Astrocyte of the cerebellum (primary cell): Measurements from ENCODE around the gene FAM89B.

ENCODE experiments used
- DNase-seq: peaks from one replicate; pipeline ENCODE4 v3.0.0-alpha.2; 2011; ENCODE audit warnings: low read depth
- H3K4me3 ChIP-seq: 2 replicates; pipeline ENCODE4 v1.5.1; 2011; ENCODE audit warnings: mild to moderate bottlenecking, low read depth, low read length, moderate library complexity
- in situ Hi-C: cut with HindIII; loops from 2 replicates; pipeline ENCODE4 v1.10.0; 2017; ENCODE audit warnings: low sequenced_read_pairs
- TF ChIP-seq, protein P1 (sequence below): IDR thresholded peaks from 2 replicates; pipeline ENCODE4 v1.5.1; 2012; ENCODE audit warnings: low read length, low read depth, moderate library complexity, mild to moderate bottlenecking; ENCODE audit errors: missing control alignments

Gene FAM89B

DNA sequence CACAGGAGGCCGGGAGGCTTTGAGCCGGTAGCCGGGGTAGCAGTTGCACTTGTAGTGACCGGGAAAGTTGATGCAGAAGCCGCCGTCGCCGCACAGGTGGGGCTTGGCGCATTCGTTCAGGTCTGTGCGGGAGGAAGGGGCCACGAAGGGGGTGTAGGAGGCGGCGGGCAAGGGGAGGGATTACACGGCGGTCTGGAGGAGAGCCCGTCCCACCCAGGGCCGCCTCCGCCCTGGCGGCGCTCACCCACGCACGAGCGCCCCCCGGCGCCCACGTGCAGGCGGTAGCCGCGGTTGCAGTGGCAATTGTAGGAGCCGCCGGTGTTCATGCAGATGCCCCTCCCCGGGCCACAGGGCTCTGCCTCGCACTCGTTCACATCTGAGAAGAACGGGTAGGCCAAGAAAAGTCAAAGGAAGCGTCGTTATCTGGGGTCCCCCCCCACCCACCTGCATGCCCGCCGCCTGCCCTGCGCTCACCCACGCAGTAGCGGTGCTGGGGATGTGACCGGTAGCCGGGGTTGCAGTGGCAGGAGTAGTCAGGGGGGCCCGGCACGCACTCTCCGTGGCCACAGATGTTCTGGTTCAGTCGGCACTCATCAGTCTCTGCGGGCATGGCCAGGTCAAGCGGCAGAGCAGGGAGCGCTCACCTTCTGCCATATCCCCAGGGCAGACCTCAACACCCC lies 24.8 kb upstream of the FAM89B start:
- TF ChIP-seq, protein P1, sequence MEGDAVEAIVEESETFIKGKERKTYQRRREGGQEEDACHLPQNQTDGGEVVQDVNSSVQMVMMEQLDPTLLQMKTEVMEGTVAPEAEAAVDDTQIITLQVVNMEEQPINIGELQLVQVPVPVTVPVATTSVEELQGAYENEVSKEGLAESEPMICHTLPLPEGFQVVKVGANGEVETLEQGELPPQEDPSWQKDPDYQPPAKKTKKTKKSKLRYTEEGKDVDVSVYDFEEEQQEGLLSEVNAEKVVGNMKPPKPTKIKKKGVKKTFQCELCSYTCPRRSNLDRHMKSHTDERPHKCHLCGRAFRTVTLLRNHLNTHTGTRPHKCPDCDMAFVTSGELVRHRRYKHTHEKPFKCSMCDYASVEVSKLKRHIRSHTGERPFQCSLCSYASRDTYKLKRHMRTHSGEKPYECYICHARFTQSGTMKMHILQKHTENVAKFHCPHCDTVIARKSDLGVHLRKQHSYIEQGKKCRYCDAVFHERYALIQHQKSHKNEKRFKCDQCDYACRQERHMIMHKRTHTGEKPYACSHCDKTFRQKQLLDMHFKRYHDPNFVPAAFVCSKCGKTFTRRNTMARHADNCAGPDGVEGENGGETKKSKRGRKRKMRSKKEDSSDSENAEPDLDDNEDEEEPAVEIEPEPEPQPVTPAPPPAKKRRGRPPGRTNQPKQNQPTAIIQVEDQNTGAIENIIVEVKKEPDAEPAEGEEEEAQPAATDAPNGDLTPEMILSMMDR: no peak
- in situ Hi-C loops: no loop called here
- DNase-seq: no peak
- H3K4me3 ChIP-seq: no peak overlapping the region

DNA sequence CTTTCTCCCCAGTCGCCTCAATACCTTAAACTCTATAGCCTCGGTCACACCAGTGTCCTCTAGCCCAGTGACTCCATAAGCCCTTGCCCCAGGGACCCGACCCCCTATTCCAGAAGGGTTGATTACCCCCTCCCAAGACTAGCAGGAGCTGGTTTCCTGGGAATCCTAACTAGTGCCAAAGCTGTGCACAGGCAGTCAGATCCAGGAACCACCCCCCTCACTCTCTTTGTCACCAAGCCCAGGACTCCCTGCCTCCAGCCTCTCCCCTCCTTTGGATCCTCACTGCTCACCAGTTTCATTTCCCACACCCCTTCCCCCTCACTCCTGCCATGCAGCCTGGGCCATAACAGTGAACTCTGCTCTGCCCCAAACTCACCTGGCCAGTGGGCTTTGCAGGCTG lies 23.9 kb upstream of the FAM89B start:
- TF ChIP-seq, protein P1: no peak
- no peak for DNase-seq
- in situ Hi-C loops: no loop called here
- H3K4me3 ChIP-seq: no peak overlapping the region

DNA sequence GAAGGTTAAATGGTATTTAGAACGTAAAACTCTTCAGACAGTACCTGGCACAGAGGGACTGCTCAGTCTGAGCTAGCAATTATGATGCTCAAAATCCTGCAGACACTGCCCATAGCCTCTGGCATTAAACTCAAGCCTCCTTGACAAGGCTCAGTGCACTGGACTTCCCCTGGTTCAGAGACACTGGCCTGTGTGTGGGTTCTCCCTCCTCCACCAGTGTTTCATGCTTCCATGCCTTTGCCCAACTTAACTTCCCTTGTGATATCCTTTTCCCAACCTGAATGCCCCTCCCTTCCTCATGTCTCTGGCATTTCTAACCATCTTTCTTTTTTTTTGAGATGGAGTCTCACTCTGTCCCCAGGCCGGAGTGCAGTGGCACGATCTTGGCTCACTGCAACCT lies 23.2 kb upstream of the FAM89B start:
- no peak overlapping the region for H3K4me3 ChIP-seq
- DNase-seq: no peak
- TF ChIP-seq, protein P1: no peak
- in situ Hi-C loops: no loop called here

DNA sequence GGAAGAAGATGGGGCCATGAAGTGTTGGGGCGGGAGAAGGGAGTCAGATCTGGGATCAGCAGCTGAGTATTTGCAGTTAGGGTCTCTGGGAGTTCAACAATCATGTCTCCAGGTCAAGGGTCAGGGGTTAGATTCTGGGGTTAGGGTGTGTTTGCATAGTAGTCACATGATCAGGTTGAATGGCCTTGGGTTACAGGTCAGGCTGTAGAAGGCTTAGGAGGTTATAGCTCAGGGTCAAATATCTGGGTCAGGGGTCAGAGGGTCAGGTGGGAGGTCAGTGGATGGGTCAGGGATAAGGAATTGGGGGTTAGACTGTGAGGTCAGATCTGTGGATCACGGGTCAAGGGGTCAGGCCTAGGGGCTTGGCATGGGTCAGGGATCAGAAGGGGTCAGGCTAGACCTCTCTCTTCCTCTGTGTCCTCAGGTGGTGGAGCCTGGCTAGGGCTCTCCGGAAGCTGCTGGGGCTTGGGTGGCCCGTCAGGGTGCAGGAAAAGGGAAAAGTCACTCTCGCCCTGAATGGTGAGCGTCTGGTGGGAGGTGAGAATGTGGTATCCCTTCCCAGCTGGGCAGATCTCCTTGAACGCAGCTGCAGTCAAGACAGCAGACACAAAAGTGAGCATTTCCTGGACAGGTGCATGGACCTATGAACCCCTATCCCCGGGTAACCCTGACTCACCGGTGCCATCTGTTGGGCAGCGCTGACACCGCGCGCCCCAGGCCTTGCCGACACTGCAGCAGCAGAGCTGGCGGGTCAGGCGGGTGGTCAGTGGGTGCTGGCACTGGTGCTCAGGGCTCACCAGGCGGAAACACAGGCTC lies 20.6 kb upstream of the FAM89B start:
- in situ Hi-C loops: no loop called here
- no peak for DNase-seq
- H3K4me3 ChIP-seq: no peak overlapping the region
- TF ChIP-seq, protein P1: peak; percentile 57

DNA sequence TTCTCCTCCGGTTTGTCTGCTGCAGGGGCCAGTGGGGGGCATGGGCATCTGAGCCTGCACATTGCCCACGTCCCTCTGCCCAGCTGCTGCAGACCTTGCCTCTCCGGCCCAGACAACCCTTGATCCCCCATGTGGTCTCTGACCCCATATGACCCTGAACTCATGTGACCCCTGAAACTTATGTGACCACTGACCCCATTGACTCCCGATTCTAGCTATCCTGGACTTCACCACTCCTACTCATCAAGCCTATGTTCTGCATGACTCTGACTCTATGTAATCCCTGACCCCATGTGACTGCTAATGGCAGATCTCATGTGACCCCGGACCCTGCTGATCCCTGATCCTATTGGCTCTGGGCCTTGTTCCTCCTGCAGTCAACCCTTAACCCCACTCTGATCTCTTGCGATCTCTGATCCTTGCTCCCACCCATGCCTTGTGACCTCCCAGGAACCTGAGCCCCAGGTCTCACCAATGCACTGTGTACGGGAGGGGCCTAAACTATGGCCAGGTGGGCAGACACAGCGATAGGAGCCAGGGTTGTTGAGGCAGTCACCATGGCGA lies 19.9 kb upstream of the FAM89B start:
- in situ Hi-C loops: no loop called here
- no peak for DNase-seq
- no peak overlapping the region for H3K4me3 ChIP-seq
- TF ChIP-seq, protein P1: no peak

DNA sequence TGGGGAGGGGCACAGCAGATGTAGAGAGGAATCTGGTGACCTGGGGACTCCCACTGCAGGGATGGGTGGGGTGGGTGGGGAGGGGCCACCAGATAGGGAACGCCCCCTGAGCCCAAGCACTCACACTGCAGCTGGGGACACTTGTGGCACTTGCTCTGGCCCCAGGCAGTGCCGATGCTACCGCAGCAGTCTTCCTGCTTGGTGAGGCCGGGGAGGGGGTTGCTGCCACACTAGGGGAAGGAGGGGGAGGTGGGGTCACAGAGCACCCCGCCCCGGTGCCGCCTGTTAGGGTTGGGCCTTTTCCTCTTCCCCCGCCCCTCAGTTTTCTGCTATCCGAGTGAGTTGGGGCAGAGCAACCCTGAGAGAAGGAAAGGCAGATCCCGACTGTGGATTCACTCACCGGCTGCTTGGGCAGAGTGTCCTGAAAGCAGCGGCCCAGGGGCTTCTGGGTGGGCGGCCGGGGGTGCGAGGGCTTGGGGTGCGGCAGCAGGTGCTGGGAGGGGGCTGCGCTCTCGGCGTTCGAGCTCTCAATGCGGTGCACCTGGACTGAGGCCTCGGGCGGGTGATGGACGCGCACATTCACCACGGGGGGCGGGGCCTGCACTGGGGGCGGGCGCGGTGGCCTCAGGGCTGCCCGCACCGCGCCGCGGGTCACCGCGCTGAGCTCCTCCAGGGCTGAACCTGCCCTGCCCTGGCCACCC lies 18.9 kb upstream of the FAM89B start:
- in situ Hi-C loops: no loop called here
- TF ChIP-seq, protein P1: no peak
- no peak for DNase-seq
- H3K4me3 ChIP-seq: no peak overlapping the region
